Activated T-cell treated with anti-CD3 and anti-CD28 coated beads for 24 hours (primary cell): ENCODE data around the gene RTEL1.
"Not testable (repeated sequence)": the region's sequence is repeated elsewhere in the genome, so short reads cannot be mapped to it uniquely, and the experiment has no call there.

Experiments
- DNase-seq: peaks from one replicate; pipeline ENCODE4 v3.0.0-alpha.2; 2020; ENCODE audit warnings: low read depth

RTEL1 gene

DNA sequence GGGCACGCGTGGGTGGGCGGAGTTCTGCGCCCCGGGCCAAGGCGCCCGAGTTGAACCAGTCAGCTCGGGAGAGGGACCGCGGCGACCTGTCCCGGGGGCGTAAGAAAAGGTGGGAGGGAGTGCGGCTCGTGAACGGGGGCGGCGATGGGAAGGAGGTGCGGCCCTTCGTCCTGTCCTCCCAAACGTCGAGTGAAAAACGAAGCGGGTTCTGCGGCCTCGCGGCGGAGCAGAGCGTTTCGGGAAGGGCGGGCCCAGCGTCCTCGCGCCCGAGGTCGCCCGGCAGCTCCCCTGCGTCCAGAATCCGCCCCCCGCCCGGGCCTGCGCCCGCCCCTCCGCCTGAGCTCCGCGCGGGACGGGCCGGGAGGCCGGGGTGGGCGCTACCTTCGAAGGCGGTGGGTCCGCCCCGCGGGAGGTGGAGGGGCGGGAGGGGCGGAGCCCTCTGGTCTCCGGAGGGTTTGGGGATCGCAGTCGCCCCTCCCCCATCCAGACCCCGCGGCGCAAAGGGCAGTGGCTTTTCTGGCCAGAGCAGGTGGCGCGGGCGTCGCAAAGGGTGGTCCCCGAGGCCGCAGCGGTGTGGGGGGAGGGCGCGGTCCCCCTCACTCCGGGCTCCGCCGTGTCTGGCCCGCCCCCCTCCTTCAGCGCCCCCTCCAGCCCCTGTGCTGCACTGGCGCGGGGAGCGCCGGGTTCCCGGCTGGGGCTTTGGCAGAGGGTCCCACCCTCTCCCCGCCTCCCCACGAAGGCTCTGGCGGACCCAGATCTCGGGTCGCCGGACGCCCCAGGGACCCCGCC is 5.7 kb upstream of the RTEL1 start:
- no peak for DNase-seq

DNA sequence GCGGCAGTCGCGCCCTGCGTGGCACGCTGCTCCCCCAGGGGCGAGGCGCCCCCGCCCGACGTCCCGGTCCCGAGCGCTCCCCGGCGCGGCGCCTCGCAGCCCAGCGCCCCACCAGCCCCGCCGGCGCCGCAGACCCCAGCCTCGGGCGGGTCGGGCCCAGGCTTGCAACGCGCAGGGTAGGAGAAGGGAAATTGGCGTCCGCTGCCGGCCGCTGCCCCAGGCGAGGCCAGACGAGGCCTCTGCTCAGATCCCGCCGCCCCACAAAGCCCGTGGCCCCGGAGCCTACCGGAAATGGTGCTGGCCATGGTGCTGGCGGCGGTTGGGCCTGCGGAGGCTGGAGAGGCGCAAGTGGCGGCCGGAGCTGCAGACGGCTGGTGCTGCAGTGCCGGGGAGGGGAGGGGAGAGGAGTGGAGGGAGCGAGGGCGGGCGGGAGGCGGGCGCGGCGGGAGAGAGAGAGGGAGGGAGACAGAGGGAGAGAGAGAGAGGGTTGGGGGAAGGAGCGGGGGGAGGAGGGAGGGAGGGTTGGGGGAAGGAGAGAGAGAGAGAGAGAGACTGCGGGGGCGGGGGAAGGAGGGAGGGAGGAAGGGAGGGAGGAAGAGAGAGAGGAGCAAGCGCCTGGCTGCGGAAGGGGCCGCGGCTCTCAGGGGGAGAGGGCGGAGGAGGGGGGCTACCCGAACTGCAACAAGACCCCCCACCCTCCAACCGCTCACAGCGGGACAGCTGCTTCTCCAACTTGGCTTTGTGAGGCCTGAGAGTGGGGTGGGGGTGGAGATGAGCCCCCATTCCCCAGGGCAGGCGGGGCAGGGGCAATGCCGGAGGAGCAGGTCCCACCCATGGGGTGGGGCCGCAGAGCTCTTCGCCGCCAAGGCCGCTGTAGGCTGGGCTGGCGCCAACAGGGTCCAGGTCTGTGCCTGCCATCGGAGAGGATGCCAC is 4.8 kb upstream of the RTEL1 start, which contains the start of gene STMN3:
Gene STMN3, minus strand, starts transcription at position 384 of the 933 bp plus-strand sequence. Its CDS starts 79 bp downstream, at position 305.
- peak; percentile 55 for DNase-seq

DNA sequence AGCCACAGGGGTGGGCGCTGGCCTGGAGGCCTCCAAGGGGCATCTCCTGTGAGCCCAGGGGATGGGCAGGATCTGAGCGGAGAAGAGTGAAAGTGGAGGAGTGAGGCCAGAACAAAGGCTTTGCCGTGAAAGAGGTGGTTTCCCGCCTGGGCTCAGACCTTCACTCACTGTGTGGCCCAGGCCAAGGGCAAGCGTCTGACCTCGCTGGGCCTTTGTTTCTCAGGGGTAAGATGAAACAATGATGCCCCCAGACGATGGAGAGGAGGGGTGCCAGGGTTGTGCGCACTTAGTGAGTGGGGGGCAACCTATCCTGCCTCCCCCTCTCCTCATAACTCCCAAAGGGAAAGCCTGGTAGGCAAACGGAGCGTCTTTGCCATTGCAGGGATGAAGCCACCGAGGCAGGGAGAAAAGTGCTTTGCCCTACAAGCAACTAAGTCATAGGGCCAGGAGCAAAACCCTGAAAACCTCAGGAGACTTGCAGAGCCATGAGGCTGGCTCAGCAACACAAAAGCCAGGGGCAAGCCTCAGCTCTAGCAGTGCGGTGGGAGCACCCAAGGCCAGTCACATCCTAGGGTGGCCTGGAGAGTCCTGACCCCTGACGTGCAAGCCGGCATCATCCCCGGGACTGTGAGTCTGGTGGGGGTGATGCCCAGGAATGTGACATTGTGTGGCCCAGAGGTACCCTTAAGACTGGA is 4.0 kb upstream of the RTEL1 start:
- DNase-seq, result no peak

DNA sequence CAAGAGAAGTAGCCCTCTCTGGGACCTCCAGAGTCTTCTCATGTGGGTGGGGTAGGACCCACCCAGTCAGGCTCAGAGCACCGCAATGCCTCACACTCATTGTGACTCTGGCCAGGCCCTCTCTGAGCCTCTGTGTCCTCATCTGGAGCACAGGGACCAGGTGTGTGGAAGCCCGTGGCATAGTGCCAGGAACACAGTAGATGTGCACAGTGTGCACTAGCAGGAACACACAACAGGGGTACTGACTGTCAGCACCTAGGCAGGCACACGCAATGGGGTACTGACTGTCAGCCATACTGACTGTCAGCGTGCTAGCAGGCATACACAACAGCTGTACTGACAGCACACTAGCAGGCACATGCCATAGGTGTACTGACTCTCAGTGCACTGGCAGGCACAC is 2.9 kb upstream of the RTEL1 start:
- no peak for DNase-seq

DNA sequence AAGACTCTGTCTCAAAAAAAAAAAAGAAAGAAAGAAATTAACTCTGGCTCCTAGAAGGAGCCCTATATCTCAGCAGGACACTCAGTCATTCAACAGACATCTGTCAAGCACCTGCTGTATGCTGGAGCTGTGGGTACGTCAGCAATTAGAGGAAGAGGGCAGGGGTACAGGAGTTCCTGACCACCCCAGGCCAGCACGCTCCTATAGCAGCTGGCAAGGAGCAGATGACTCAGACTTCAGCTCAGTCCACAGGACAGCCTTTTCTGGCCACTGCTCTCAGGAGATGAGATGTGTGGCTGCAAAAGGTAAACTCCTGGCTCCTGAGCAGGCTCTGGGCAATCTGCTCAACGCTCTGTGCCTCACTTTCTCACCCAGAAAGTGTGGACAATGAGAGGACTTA is 1.7 kb upstream of the RTEL1 start:
- no peak for DNase-seq

DNA sequence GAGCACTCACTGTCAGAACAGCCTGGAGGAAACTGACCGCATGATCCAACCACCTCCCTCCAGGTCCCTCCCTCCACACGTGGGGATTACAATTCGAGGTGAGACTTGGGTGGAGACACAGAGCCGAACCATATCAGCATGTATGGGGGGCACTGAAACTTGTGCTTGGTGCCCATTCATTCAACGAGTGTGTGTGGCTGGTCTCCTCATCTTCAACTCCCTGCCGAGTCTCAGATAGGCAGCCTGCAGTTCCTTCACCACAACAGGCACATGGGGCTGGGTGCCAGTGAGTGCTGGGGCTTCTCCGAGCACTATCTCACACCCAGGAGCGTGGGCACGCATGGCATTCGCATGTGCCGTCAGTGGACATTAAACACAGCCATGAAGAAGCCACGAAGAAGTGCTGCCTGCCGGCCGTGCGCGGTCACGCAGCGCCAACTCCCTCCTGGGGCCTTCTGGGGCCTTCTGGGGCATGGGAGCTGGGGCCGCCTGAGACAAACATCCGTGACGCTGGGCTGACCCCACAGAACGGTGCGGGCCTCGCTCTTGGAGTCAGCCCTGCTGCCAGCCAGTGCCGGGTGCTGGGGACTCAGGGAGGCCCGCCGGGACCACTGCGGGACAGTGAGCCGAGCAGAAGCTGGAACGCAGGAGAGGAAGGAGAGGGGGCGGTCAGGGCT is 714 bp upstream of the RTEL1 start:
- DNase-seq, result no peak

DNA sequence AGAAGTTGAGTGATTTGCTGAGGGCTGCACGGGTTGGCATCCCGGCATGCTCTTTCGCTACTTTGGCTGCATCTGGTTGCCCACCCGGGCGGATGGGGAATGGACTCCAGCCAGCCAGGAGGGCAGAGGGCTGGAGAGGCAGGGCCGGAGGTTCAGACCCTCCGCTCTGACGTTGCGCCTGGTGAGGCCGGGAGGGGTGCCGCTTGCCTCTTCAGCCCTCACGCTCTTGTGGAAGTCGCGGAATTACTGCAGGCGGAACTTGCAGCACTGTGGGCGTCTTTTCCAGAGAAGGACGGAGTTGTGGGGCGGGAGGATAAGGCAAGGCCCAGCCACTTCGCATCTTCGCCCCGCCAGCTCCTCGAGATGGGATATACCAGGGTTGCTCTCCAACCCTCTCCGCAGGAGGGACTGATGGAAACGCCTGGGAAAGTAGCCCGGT is 656 bp downstream of the RTEL1 start:
- DNase-seq, result no peak

DNA sequence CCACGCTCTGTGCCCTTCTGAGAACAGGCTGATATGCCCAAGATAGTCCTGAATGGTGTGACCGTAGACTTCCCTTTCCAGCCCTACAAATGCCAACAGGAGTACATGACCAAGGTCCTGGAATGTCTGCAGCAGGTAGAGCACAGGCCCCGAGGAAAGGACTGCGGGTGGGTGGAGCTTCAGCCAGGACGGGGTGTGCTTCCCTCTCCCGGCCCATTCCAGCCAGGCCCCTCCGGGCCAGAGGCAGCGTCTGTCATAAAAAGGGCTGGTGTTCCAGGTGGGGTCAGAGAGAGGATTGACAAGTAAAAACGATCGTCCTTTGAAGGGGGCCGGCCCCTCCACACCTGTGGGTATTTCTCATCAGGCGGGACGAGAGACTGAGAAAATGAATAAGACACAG is 1.3 kb downstream of the RTEL1 start:
- DNase-seq, result no peak

DNA sequence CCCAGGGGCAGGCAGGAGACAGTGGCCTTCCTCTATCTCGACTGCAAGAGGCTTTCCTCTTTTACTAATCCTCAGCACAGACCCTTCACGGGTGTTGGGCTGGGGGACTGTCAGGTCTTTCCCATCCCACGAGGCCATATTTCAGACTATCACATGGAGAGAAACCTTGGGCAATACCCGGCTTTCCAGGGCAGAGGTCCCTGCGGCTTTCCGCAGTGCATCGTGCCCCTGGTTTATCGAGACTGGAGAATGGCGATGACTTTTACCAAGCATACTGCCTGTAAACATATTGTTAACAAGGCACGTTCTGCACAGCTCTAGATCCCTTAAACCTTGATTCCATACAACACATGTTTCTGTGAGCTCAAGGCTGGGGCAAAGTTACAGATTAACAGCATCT is 2.1 kb downstream of the RTEL1 start:
- DNase-seq, result not testable (repeated sequence)

DNA sequence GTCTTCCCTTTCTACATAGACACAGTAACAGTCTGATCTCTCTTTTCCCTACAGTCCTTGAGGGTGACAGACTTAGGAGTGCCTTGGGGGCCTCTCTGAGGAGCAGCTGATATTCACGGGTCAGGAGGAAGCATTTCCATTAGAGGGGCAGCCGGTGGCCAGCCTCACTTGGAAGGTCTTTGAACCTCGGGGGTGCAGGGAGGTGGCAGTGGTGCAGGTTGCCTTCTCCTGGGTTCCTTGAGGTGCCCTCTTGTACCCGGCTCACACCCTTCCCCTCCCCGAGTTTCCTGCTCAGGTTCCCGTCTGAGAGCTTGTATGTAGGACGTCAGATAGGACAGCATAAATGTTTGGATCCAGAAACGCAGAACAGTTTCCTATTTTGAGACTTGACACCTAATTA is 2.5 kb downstream of the RTEL1 start:
- no peak for DNase-seq

DNA sequence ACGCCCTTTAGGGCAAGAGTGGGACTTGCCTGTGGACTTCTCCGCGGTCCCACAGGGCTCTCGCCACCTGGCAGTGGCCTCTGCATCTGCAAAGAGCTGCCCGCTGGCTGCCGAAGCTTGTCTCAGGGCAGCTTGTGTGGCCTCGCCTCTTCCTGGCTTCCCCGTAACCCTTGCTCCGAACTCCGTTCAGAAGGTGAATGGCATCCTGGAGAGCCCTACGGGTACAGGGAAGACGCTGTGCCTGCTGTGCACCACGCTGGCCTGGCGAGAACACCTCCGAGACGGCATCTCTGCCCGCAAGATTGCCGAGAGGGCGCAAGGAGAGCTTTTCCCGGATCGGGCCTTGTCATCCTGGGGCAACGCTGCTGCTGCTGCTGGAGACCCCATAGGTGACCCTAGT is 3.0 kb downstream of the RTEL1 start:
- no peak for DNase-seq

DNA sequence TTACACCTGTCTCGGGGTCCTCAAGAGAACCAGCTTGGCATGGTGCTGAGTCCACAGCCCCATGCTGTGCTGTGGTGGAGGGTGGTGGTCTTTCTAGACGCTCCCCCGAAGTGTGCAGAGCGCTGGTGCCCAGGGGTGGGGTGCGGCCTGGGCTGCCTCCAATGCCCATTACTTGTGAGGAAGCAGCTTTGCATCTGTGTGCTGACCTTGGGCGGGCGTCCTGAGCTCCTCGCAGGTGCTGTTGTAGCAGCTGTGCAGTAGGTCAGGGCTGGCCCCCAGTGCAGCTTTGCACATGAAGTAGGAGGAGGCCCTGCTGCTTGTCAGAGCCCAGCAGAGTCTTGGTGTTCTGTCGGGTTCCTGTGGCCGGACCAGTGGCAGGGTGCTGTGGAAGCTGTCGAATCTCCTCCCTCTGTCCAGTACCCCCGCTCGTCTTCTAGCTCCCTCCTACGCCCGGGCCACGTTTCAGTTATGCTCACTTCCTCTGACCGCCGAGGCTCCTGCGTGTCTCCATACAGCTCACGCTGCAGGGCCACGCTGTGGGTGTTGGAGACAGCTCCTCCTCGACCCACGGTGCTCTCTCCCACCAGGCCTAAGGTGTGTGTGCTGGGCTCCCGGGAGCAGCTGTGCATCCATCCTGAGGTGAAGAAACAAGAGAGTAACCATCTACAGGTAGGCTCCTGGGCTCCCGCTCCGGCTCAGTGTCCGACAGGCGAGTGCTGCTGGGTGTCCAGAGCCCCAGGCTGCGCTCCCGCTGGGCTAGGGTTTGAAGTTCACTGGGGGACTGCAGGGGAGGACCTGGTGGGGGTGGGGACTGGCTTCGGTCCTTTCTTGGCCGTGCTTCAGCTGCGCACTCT is 4.1 kb downstream of the RTEL1 start:
- no peak for DNase-seq

DNA sequence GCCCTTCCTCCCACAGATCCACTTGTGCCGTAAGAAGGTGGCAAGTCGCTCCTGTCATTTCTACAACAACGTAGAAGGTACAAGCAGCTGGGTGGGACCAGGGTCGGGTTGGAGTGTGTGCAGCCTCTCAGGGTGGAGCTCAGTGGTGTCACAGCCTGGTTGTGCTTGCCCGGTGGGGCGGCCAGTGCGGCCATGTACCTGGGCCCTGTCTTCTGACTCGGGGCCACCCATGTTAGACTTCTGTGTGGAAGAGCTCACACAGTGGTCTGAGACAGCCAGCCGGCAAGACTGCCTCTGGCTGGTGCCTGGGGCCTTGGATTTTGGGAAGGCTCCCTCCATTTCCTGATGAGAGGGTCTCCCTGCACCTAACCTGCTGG is 4.7 kb downstream of the RTEL1 start:
- DNase-seq, result no peak

DNA sequence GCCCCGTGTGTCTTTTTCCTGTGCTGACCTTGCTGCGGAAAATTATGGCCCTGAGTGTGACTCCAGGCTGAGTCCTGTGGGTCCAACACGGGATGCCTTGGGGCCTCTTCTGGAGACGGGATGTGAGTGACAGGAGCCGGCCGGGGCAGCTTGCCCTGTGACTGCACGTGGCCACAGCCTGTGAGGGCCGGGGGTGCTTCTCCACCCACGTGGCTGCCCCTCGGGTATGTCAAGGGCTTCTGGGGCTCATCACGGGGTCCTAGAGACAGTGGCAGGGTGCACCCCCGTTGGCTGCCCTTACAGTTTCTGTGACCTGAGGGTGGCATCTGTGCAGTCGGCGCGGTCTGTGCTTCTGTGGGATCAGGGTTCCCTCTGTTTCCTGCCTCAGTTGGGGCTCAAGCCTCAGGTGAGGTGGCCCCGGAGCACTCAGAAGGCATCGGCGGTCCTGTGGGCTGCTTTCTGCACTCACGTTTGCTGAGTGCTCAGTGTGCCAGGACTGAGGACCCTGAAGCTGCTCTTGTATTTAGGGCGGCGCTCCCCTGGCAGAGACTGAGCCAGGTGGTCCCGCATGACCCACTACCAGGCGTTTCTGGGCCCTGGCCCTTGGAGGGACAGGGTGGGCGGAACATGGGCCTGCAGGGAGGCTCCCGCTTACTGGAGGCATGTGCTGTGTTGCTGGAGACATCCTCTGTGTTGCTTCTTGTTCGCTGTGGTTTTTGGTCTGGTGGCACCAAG is 5.4 kb downstream of the RTEL1 start:
- DNase-seq, result no peak

DNA sequence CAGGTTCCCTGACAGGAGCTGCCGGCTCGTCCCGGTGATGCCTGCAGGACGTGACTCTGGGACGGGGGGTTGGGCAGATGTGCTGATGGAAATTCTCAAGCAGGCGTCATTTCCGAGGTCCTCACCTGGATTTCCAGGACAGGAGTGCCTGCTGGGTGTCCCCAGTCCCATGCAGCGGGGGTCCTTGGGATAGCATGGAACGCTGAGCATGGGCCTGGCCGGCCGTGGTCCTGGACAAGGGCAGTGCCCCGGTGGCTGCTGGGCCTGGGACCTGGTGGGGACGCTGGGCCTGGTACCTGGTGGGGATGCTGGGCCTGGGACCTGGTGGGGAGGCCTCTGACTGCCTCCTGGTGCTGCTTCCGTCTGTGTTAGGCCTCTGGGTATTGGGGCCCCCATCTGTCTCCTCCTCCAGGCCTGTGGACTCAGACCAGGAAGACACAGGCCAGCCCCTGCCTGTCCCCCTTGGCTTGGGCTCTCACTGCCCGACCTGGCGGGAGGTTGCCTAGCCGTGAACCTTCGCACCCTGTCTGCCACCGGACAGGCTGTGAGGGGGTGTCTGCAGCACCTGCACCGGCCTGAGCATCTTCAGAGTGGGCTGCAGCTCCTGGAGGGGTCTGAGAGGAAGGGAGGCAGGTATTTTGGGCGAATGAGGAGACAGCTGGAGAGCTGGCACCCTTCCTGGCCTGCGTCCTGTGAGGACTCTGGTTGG is 6.2 kb downstream of the RTEL1 start:
- no peak for DNase-seq

DNA sequence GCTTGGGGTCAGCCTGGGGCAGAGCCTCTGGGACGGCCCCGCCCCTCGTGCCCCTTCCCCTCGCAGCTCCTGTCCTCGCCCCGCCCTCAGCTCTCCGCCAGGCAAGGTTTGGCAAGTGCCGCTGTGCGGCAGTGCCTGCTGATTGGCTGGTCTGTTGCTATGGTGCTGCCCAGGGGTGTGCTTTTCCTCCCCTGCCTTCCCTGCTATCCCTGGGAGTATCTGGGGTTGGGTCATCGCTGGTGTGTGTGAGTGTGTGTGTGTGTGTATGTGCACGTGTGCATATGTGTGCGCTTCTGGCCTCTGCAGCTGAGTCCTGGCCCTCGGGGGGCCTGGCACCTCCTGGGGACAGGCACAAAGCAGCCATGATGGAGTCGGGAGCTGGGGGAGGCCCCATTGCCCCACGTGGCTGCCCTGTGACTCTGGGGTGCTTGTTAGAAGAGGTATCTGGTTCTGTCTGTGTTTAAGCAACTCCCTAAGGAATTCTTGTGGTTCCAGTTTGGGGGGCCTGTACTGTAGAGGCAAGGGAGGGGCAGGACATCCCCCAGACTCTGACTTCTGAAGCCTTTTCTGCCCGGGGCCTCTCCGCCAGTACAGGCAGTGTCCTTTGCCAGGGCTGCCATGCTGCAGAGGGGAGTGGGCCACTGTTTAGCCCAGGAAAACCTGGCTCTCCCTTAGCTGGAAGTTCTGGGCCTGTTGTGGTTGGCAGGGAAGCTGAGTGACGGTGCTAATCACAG is 6.9 kb downstream of the RTEL1 start:
- DNase-seq, result no peak

DNA sequence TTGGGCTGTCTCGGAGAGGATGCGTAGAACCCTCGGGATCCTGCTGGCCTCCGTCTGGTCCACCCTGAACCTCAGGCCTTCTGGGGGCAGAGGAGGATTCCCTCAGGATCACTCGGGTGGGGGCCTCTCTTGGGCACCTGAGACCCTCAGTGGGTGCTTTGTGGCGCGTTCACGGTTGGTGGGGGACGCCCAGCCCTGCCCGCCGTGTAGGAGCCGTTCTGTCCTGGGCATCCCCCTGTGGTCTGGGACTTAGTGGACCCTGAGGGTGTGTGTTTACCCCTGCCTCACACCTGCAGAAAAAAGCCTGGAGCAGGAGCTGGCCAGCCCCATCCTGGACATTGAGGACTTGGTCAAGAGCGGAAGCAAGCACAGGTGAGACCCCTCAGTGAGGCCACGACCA is 7.6 kb downstream of the RTEL1 start:
- DNase-seq, result no peak

DNA sequence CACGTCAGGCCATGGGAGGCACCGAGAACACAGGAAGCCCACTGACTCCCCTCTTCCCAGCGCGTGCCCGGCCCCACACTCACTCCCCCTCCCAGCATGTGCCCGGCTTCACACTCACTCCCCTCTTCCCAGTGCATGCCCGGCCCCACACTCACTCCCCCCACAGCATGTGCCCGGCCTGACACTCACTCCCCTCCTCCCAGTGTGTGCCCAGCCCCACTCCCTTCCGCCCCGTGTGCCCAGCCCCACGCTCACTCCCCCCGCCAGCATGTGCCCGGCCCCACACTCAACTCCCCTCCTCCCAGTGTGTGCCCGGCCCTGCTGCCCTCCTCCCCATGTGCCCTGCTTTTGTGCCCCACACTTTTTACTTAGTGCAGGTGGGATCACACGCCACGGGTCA is 9.7 kb downstream of the RTEL1 start:
- DNase-seq, result no peak

DNA sequence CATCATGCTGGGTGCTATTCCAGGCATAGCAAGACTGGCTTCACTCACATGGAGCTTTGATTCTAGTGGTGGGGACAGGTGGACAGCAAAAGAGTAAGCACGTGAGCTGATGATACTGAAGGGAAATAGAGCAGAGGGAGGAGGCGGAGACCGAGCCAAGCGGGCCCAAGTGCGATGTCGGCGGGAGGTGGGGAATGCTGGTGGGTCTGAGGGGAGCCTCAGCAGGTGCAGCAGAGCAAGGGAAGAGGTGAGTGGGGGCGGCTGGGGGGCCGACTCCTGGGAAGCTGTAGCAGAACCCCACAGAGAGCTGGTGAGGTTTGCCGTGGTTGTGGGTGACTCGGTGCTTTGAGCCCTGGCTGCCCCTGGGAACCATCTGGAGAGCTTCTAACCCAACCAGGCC is 10.2 kb downstream of the RTEL1 start:
- DNase-seq, result no peak
